Neural cell (in vitro differentiated cells): Measurements from ENCODE around the gene HOXC11. TPM values are rescaled to one million over a fixed set of nuclear protein-coding genes. Genes with fewer than 3 reads are reported as not detected.

Experiments used
- H2AFZ ChIP-seq: fragments of 200-600, 300-800 bp; sonication (generic), shearing (Covaris generic); 2 replicates; pipeline ENCODE4 v1.6.0; 2014; ENCODE audit warnings: low read depth, mild to moderate bottlenecking, antibody characterized with exemption, low read length, moderate library complexity
- H3F3A ChIP-seq: fragments of 200-600 bp; shearing (Covaris generic); 2 replicates; pipeline ENCODE4 v1.6.1; 2016; ENCODE audit warnings: mild to moderate bottlenecking, moderate library complexity, mixed read lengths, antibody characterized with exemption, low read length; ENCODE audit not compliant: insufficient read depth, poor library complexity, severe bottlenecking
- H3K27ac ChIP-seq: fragments of 200-600, 300-800 bp; sonication (generic), shearing (Covaris generic); 2 replicates; pipeline ENCODE4 v1.5.1; 2014; ENCODE audit warnings: mild to moderate bottlenecking, low read length, moderate library complexity
- H3K27me3 ChIP-seq: fragments of 300-800, 200-600 bp; sonication (generic), shearing (Covaris generic); 2 replicates; pipeline ENCODE4 v1.6.0; 2014; ENCODE audit warnings: mild to moderate bottlenecking, low read depth, low read length, moderate library complexity; ENCODE audit not compliant: insufficient read depth
- H3K36me3 ChIP-seq: fragments of 300-800, 200-600 bp; sonication (generic), shearing (Covaris generic); 2 replicates; pipeline ENCODE4 v1.5.1; 2014; ENCODE audit warnings: mild to moderate bottlenecking, antibody characterized with exemption, low read length, moderate library complexity; ENCODE audit not compliant: insufficient read depth
- H3K4me2 ChIP-seq: fragments of 300-800, 200-600 bp; sonication (generic), shearing (Covaris generic); 2 replicates; pipeline ENCODE4 v1.6.0; 2014; ENCODE audit warnings: mild to moderate bottlenecking, low read length
- H3K4me3 ChIP-seq: fragments of 300-800, 200-600 bp; sonication (generic), shearing (Covaris generic); 2 replicates; pipeline ENCODE4 v1.5.1; 2014; ENCODE audit warnings: mild to moderate bottlenecking, low read length, moderate library complexity
- H3K79me2 ChIP-seq: fragments of 200-600 bp; shearing (Covaris generic); replicated peaks from 2 replicates; pipeline ENCODE4 v1.6.0; 2014; ENCODE audit warnings: mild to moderate bottlenecking, low read length, moderate library complexity; ENCODE audit not compliant: insufficient read depth
- H3K9ac ChIP-seq: fragments of 300-800, 200-600 bp; sonication (generic), shearing (Covaris generic); 2 replicates; pipeline ENCODE4 v1.6.1; 2016; ENCODE audit warnings: mild to moderate bottlenecking, low read length, mixed read lengths
- H3K9me2 ChIP-seq: fragments of 200-600 bp; shearing (Covaris generic); 2 replicates; pipeline ENCODE4 v1.6.1; 2016; ENCODE audit warnings: mild to moderate bottlenecking, low read length, mixed read lengths; ENCODE audit not compliant: insufficient read depth
- H3K9me3 ChIP-seq: fragments of 200-600, 300-800 bp; sonication (generic), shearing (Covaris generic); 2 replicates; pipeline ENCODE4 v1.6.1; 2016; ENCODE audit warnings: mild to moderate bottlenecking, mixed run types, low read length, moderate library complexity, mixed read lengths
- H4K20me1 ChIP-seq: fragments of 200-600 bp; shearing (Covaris generic); 2 replicates; pipeline ENCODE4 v1.6.1; 2016; ENCODE audit warnings: mild to moderate bottlenecking, mixed run types; ENCODE audit not compliant: insufficient read depth
- EP300 ChIP-seq: fragments of 450-650 bp; conservative IDR thresholded peaks from 2 replicates; pipeline ENCODE4 v1.6.1; 2014; ENCODE audit warnings: antibody characterized with exemption, mild to moderate bottlenecking, moderate library complexity; ENCODE audit not compliant: poor library complexity, severe bottlenecking
- EZH2 ChIP-seq: fragments of 200-600, 300-800 bp; shearing (Covaris generic), sonication (generic); IDR thresholded peaks from 2 replicates; pipeline ENCODE4 v1.6.1; 2014; ENCODE audit warnings: antibody characterized with exemption, low read length, borderline replicate concordance, mild to moderate bottlenecking; ENCODE audit not compliant: insufficient read depth, poor library complexity, severe bottlenecking
- POLR2AphosphoS5 ChIP-seq: IDR thresholded peaks from 2 replicates; pipeline ENCODE4 v1.6.1; 2012
- RAD21 ChIP-seq: fragments of 450-650 bp; conservative IDR thresholded peaks from 2 replicates; pipeline ENCODE4 v1.6.1; 2014; ENCODE audit warnings: antibody characterized with exemption, mild to moderate bottlenecking, moderate library complexity
- REST ChIP-seq: IDR thresholded peaks from 2 replicates; pipeline ENCODE4 v1.6.1; 2012; ENCODE audit warnings: borderline replicate concordance
- SMC3 ChIP-seq: fragments of 450-650 bp; conservative IDR thresholded peaks from 2 replicates; pipeline ENCODE4 v1.6.1; 2014; ENCODE audit warnings: antibody characterized with exemption, mild to moderate bottlenecking, moderate library complexity; ENCODE audit not compliant: poor library complexity
- TAF1 ChIP-seq: IDR thresholded peaks from 2 replicates; pipeline ENCODE4 v1.6.1; 2012; ENCODE audit warnings: low read depth
- polyA plus RNA-seq: library from polyadenylated mRNA; depleted of rRNA; stranded (reverse); fragments of >200 nt; gene quantifications from 2 replicates; pipeline ENCODE4 v1.2.3, GENCODE V29; 2014
- TF ChIP-seq, protein P1 (sequence below): fragments of 450-650 bp; IDR thresholded peaks from 2 replicates; pipeline ENCODE4 v1.5.1; 2014; ENCODE audit warnings: antibody characterized with exemption, mild to moderate bottlenecking, moderate library complexity; ENCODE audit not compliant: poor library complexity, severe bottlenecking

Gene HOXC11
- polyA plus RNA-seq, 1 donor from 2014 or later: not detected

DNA sequence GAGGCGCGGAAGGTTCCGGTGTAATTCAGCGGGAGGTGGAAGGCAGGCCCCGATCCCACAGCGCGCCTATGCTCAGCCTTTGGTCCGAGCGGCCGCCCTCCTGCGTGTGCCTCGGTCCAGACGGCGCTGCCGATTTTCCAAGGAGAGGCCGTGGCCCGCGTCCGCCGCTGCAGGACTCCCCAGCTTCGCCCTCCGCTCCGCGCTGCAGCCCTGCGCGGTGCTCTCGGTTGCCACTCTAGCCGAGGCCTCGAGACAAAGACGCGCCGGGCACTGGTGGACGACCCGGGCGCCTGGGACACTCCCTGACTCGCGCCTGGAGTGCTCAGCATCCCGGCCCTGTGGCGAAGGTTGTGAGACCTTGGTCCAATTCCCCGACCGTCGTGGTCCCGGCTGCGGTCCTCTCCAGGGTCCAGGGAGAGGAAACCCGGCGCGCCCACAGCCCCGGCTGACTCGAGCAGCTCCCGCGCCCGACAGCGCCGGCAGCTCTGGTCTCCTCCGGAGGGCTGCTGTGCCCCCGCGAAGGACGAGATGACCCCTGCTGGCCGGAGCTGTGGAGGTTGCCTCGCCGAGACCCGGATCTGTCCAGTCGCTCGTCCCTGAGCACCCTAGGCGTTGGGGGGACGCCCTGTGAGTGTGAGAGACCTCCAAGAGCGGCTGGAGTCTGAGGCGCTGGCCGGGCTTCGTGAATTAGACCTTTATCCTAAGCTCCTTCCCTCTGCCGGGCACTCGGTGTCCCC is 11.7 kb upstream of the HOXC11 start:
- Histone ChIP-seq H3K4me3 (peak overlapping the region; percentile 33), H3K27me3 (peaks cover 100% of the 10 kb centered on the region), H3K9me2 (no peaks in the 10 kb centered on the region), H3K9me3 (no peaks in the 10 kb centered on the region), H4K20me1 (no peaks in the 10 kb centered on the region), H3F3A (no peaks in the 10 kb centered on the region), H3K36me3 (no peaks in the 10 kb centered on the region), H3K27ac (no peak overlapping the region), H3K9ac (no peak overlapping the region), H3K4me2 (no peak overlapping the region), H3K79me2 (no peaks in the 10 kb centered on the region), H2AFZ (no peak overlapping the region)
- TF ChIP-seq SMC3: no peak
- TF ChIP-seq POLR2AphosphoS5: no peak
- peak; percentile 25 for TF ChIP-seq EZH2
- no peak for TF ChIP-seq TAF1

- Histone ChIP-seq H3K9me3 (no peaks in the 10 kb centered on the region), H4K20me1 (no peaks in the 10 kb centered on the region), H3K9me2 (no peaks in the 10 kb centered on the region), H3K4me3 (no peak overlapping the region), H3K36me3 (no peaks in the 10 kb centered on the region), H3K79me2 (no peaks in the 10 kb centered on the region), H3K27ac (no peak overlapping the region), H3F3A (no peaks in the 10 kb centered on the region), H3K9ac (no peak overlapping the region), H2AFZ (no peak overlapping the region), H3K4me2 (no peak overlapping the region), H3K27me3 (peaks cover 100% of the 10 kb centered on the region)
- TF ChIP-seq EZH2: no peak
- no peak for TF ChIP-seq REST
- TF ChIP-seq TAF1: no peak
- TF ChIP-seq EP300: no peak
- no peak for TF ChIP-seq POLR2AphosphoS5
- TF ChIP-seq RAD21: no peak
- no peak for TF ChIP-seq SMC3
- TF ChIP-seq, protein P1, sequence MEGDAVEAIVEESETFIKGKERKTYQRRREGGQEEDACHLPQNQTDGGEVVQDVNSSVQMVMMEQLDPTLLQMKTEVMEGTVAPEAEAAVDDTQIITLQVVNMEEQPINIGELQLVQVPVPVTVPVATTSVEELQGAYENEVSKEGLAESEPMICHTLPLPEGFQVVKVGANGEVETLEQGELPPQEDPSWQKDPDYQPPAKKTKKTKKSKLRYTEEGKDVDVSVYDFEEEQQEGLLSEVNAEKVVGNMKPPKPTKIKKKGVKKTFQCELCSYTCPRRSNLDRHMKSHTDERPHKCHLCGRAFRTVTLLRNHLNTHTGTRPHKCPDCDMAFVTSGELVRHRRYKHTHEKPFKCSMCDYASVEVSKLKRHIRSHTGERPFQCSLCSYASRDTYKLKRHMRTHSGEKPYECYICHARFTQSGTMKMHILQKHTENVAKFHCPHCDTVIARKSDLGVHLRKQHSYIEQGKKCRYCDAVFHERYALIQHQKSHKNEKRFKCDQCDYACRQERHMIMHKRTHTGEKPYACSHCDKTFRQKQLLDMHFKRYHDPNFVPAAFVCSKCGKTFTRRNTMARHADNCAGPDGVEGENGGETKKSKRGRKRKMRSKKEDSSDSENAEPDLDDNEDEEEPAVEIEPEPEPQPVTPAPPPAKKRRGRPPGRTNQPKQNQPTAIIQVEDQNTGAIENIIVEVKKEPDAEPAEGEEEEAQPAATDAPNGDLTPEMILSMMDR: no peak
Observed at GRCh38 chr12:53963005-53963404, 9.9 kb upstream of the HOXC11 start.
